GM19397 (cell line): ENCODE data around the gene SNRNP35.
A peak's percentile ranks its signal among the peaks of the same experiment; 100 is the strongest.
"Not testable (repeated sequence)": the region's sequence is repeated elsewhere in the genome, so short reads cannot be mapped to it uniquely, and the experiment has no call there.

Experiments used
- ATAC-seq: cut with Tn5 transposase; IDR thresholded peaks from one replicate; pipeline ENCODE4 v1.9.1; 2021; ENCODE audit warnings: mild to moderate bottlenecking, moderate library complexity; ENCODE audit not compliant: unreplicated experiment

The SNRNP35 gene

GRCh38 chr12:123449249-123449733, 8.6 kb upstream of the SNRNP35 start:
- ATAC-seq: no peak

- ATAC-seq: no peak
Measured at GRCh38 chr12:123449856-123450255, 8.1 kb upstream of the SNRNP35 start.

DNA sequence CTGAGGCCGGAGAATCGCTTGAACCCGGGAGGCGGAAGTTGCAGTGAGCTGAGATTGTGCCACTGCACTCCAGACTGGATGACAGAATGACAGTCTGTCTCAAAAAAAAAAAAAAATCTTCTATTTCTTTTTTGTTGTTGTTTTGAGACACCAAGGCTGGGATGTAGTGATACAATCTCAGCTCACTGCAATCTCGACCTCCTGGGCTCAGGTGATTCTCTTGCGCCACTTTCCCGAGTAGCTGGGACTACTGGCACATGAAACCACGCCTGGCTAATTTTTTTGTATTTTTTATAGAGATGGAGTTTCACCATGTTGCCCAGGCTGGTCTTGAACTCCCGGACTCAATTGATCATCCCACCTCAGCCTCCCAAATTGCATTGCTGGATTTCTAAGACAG, 7.3 kb upstream of the SNRNP35 start:
- ATAC-seq: no peak

GRCh38 chr12:123452276-123452550, 5.7 kb upstream of the SNRNP35 start:
- ATAC-seq: not testable (repeated sequence)

GRCh38 chr12:123453165-123453564, 4.8 kb upstream of the SNRNP35 start:
- ATAC-seq: no peak

- not testable (repeated sequence) for ATAC-seq
Measured at GRCh38 chr12:123463174-123463573, 5.2 kb downstream of the SNRNP35 start.

DNA sequence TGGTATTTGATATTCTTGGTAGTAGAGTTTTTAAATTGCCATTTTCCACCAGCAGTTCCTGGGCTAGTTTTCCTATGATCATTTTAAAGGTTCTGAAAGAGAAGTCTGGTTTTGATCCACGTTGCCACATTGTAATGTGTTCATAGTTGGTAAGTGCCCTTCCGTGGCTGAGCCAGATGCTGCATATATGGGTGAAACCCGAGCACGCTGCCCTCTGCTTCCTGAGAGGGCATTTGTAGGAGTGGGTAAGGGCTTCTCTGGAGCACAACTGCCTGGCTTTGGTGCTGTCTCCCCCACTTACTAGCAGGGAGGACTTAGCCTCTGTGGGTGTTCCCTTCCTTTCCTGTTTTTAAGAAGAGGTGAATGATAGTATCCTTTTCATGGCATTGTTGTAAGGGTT, 7.1 kb downstream of the SNRNP35 start:
- ATAC-seq: no peak

GRCh38 chr12:123468786-123469185, 10.8 kb downstream of the SNRNP35 start:
- peak; percentile 55 for ATAC-seq

- no peak for ATAC-seq
Measured at GRCh38 chr12:123469978-123470377, 12.0 kb downstream of the SNRNP35 start.

DNA sequence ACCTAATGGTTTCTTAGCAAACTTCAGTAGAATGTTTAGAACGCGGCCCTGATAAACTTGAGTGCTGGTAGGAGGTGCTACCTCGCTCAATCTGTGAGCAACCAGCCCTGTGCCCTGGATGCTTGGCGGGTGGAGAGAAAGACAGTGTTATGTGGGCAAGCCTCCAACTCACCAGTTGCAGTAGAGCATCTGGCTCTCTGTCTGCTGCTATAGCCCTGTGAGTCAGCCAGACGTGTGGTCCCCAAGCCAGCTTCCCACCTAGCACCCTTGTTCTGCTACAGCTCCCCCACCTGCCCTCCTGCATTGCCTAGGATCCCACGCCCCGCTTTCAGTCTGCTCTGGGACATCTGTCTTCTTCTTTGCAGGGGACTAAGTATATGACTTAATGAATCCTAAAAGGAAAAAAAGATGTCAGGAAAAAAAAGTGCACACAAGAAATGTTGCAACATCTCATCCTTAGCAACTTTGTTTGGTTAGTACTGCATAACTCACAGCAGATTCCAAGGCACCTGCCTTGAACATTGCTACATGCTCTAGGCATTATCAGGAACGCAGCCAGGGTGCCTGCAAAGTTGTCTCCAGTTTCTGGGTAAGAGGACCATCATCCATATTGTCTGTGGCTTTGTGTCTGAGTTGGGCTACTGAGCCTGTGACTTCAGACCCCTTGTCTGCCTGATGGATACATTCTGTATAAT, 13.6 kb downstream of the SNRNP35 start:
- no peak for ATAC-seq

- no peak for ATAC-seq
Measured at GRCh38 chr12:123472438-123472849, 14.5 kb downstream of the SNRNP35 start.

- ATAC-seq: no peak
Measured at GRCh38 chr12:123474485-123475245, 16.7 kb downstream of the SNRNP35 start.

DNA sequence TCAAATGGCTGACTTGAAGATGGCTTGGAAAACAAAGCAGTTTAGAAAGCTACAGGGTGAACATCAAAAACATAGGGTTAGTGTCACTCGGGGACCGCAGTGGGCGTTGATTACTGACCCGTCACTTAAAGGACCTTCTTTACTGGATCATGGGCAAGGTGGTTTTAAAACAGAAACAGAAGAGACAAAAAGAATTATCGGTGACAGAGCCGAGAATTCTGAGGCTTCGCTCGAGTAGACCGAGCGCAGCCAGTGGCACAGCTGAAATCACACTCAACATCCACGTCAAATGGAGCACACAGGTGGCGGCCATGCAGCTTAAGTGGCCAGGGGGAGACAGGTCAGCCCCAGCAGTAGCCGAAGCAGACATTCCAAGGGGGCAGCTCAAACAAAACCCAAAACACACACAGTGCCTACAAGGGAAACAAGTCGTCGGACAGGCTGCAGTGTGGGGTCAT, 17.3 kb downstream of the SNRNP35 start:
- ATAC-seq: no peak

- ATAC-seq: no peak
Measured at GRCh38 chr12:123478069-123478468, 20.1 kb downstream of the SNRNP35 start.

DNA sequence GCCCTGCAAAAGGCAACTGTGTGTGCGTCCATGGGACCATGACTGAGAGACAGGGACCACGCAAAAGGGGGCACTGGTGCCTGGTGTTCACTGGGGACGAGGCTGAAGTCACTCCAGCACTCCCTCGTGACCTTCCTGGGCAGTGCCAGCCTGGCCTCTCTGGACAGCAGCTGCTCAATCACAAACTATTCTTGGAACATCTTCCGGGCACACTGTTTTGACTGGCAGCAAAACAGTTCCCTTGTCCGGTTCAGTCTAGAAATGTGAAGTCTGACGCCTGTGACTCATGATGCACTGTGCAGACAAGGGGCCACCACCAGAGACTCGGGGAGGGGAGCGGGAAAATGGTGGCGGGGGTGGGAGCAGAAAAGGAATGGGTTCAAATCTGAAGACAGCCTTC, 20.8 kb downstream of the SNRNP35 start:
- no peak for ATAC-seq

- no peak for ATAC-seq
Measured at GRCh38 chr12:123479442-123480180, 21.7 kb downstream of the SNRNP35 start.

DNA sequence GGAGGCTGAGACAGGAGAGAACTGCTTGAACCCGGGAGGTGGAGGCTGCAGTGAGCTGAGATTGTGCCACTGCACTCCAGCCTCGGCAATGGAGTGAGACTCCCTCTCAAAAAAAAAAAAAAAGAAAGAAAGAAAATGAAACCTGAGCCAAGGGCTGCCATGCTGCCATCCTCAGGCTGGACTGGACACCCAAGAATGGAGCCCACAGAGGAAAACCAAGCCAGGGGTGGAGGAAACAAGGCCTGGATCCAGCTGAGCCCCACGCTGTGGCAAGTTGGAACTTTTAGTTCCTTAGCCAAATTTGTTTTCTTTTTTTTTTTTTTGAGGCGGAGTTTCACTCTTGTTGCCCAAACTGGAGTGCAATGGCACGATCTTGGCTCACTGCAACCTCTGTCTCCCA, 23.3 kb downstream of the SNRNP35 start:
- not testable (repeated sequence) for ATAC-seq

DNA sequence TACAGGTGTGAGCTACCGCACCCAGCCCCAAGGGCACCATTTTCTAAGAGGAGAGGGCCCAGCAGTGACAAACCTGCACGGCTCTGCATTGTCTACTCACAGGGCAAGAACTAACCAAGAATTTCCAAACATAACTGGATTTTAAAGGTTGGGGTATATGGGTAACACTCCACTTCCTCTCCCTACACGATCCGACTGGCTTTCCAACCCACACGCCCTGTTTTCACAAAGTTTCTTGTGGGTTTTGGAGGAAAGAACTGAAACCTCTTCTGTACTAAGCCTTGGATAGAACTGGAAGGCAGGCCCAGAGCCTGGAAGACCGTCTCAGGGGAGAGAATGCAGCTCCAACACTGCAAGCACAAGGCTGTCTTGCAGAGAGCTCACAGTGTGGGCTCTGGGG, 24.9 kb downstream of the SNRNP35 start:
- ATAC-seq: no peak

DNA sequence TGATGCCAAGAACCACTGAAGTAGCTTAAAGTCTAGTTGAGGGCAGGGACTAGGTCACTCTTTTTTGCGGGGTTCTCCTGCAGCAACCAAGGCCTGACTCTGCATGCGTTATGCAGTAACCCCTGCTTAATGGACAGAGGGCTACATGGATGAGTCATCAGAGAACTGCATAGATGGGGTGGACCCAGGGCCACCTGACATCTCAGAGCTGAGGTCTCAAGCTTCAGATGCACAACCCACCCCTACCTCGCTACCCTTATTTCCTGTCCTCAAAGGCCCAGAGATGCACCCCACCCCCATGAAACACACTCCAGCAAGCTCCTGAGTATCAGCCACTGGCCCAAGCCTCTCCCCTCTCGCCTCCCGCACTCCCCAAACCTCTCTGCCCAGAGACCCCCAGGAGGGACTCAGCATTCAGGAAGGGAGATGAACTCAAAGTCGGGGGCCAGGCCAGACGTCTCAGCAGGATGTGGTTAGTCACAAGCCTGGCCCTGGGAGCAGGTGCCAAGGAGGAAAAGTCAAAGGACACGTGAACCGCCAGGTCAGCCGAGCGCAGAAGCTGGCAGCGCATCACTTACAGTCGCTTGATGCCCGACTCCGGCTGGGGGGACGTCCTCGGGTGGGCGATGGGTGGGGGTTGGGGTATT, 25.8 kb downstream of the SNRNP35 start:
- no peak for ATAC-seq

GRCh38 chr12:123485756-123486155, 27.8 kb downstream of the SNRNP35 start:
- no peak for ATAC-seq

GRCh38 chr12:123487428-123487827, 29.5 kb downstream of the SNRNP35 start:
- no peak for ATAC-seq
